Osteoblast (primary cell): ENCODE measurements around the gene CENPB. TPM values are rescaled to one million over a fixed set of nuclear protein-coding genes. Genes with fewer than 3 reads are reported as not detected.

ENCODE experiments used
- DNase-seq: peaks from one replicate; pipeline ENCODE4 v3.0.0; 2011; ENCODE audit warnings: low spot score, mixed read lengths; ENCODE audit not compliant: insufficient read length; ENCODE audit errors: missing footprints
- H2AFZ ChIP-seq: 2 replicates; pipeline ENCODE4 v1.6.0; 2011; ENCODE audit warnings: mild to moderate bottlenecking, low read length
- H3K27ac ChIP-seq: 2 replicates; pipeline ENCODE4 v1.5.1; 2011; ENCODE audit warnings: mild to moderate bottlenecking, low read depth, low read length, moderate library complexity
- H3K27me3 ChIP-seq: 2 replicates; pipeline ENCODE4 v1.6.0; 2012; ENCODE audit warnings: mild to moderate bottlenecking, control low read depth, inconsistent platforms, low read length, moderate library complexity; ENCODE audit not compliant: insufficient read depth
- H3K36me3 ChIP-seq: 2 replicates; pipeline ENCODE4 v1.5.1; 2011; ENCODE audit warnings: mild to moderate bottlenecking, low read length, control low read depth, moderate library complexity; ENCODE audit not compliant: insufficient read depth
- H3K4me1 ChIP-seq: 2 replicates; pipeline ENCODE4 v1.5.1; 2011; ENCODE audit warnings: mild to moderate bottlenecking, low read length, control low read depth, moderate library complexity; ENCODE audit not compliant: insufficient read depth
- H3K4me2 ChIP-seq: 2 replicates; pipeline ENCODE4 v1.6.0; 2011; ENCODE audit warnings: mild to moderate bottlenecking, low read length; ENCODE audit not compliant: insufficient read depth
- H3K4me3 ChIP-seq: fragments of 200-600 bp; sonication (generic); 3 replicates; pipeline ENCODE4 v1.5.1; 2012; ENCODE audit warnings: mild to moderate bottlenecking, low read length, inconsistent platforms; ENCODE audit not compliant: insufficient read depth
- H3K79me2 ChIP-seq: 2 replicates; pipeline ENCODE4 v1.6.0; 2012; ENCODE audit warnings: mild to moderate bottlenecking, low read length, control low read depth, inconsistent platforms; ENCODE audit not compliant: insufficient read depth
- H3K9me3 ChIP-seq: 2 replicates; pipeline ENCODE4 v1.5.1; 2011; ENCODE audit warnings: low read depth, low read length, control low read depth
- H4K20me1 ChIP-seq: 2 replicates; pipeline ENCODE4 v1.6.0; 2012; ENCODE audit warnings: mild to moderate bottlenecking, low read length, control low read depth; ENCODE audit not compliant: insufficient read depth
- total RNA-seq: library from RNA; depleted of rRNA; stranded (reverse); fragments of >200 nt; gene quantifications from 2 replicates; pipeline ENCODE4 v1.2.3, GENCODE V29; 2012
- TF ChIP-seq, protein P1 (sequence below): IDR thresholded peaks from 2 replicates; pipeline ENCODE4 v1.5.1; 2011; ENCODE audit warnings: mild to moderate bottlenecking, low read depth, low read length, moderate library complexity; ENCODE audit errors: extremely low read depth

CENPB gene
- total RNA-seq, 1 donor, result 95.5 TPM

DNA sequence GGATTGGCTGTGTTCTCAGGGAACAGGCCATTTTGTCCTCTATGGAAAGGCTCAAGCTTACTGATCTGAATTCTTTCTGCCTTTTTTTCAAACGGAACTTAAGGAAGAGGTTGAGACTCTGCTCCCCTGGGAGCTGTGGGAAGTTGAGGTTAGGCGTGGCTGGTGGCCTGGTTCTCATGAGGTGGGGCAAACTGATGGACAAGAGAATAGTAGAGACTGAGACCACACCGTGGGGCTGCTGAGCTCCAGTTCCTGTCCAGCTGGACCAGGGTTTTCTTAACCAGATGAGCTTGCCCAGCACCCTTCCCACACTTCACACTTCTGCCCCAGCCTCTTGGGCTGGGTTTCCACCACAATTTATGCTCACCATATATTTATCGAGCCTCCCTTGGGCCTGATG is 39.9 kb upstream of the CENPB start:
- Histone ChIP-seq H3K4me3 (no peak overlapping the region), H4K20me1 (peaks cover 3% of the 10 kb centered on the region), H3K9me3 (no peaks in the 10 kb centered on the region), H3K27ac (no peak overlapping the region), H3K36me3 (peaks cover 34% of the 10 kb centered on the region), H3K4me2 (no peak overlapping the region), H3K79me2 (peaks cover 10% of the 10 kb centered on the region), H3K27me3 (no peaks in the 10 kb centered on the region), H3K4me1 (peaks cover 3% of the 10 kb centered on the region), H2AFZ (no peak overlapping the region)
- no peak for DNase-seq
- TF ChIP-seq, protein P1, sequence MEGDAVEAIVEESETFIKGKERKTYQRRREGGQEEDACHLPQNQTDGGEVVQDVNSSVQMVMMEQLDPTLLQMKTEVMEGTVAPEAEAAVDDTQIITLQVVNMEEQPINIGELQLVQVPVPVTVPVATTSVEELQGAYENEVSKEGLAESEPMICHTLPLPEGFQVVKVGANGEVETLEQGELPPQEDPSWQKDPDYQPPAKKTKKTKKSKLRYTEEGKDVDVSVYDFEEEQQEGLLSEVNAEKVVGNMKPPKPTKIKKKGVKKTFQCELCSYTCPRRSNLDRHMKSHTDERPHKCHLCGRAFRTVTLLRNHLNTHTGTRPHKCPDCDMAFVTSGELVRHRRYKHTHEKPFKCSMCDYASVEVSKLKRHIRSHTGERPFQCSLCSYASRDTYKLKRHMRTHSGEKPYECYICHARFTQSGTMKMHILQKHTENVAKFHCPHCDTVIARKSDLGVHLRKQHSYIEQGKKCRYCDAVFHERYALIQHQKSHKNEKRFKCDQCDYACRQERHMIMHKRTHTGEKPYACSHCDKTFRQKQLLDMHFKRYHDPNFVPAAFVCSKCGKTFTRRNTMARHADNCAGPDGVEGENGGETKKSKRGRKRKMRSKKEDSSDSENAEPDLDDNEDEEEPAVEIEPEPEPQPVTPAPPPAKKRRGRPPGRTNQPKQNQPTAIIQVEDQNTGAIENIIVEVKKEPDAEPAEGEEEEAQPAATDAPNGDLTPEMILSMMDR, result no peak

DNA sequence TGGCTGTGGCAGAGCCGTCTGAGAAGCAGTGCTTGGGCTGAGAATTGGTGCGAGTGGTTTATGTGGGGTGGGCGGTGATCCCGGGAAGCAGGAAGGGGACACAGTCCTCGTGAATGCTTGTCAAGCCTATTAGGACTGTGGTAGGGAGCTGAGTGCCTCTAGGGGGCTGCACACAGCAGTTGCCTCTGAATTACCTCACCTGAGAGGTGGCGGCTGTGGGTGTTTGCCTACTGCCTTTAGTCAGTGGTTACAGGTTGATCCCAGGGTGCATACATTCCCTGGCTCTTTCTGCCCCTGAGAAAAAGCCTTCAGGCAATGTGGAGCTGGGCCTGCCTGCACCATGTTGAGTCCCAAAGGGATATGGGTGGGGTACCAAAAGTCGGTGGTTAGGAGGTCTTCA is 39.0 kb upstream of the CENPB start:
- Histone ChIP-seq H3K4me3 (no peak overlapping the region), H3K36me3 (peaks cover 34% of the 10 kb centered on the region), H3K27ac (no peak overlapping the region), H4K20me1 (peaks cover 3% of the 10 kb centered on the region), H2AFZ (no peak overlapping the region), H3K27me3 (no peaks in the 10 kb centered on the region), H3K4me2 (no peak overlapping the region), H3K4me1 (peaks cover 7% of the 10 kb centered on the region), H3K79me2 (peaks cover 17% of the 10 kb centered on the region), H3K9me3 (no peaks in the 10 kb centered on the region)
- TF ChIP-seq, protein P1, result no peak
- DNase-seq, result no peak

DNA sequence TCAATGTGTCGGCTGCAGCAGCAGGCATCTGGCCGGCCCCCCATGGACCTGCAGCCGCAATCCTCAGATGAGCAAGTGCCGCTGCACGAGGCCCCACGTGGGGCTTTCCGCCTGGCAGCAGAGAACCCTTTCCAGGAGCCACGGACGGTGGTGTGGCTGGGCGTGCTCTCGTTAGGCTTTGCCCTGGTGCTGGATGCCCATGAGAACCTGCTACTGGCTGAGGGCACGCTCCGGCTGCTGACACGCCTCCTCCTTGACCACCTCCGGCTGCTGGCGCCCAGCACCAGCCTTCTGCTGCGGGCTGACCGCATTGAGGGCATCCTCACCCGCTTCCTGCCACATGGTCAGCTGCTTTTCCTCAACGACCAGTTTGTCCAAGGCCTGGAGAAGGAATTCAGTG is 37.3 kb upstream of the CENPB start:
- Histone ChIP-seq H3K36me3 (peaks cover 34% of the 10 kb centered on the region), H4K20me1 (peaks cover 3% of the 10 kb centered on the region), H3K79me2 (peaks cover 17% of the 10 kb centered on the region), H3K9me3 (no peaks in the 10 kb centered on the region), H3K4me2 (no peak overlapping the region), H3K27me3 (no peaks in the 10 kb centered on the region), H3K4me3 (no peak overlapping the region), H3K27ac (no peak overlapping the region), H2AFZ (no peak overlapping the region), H3K4me1 (peaks cover 12% of the 10 kb centered on the region)
- DNase-seq, result no peak
- TF ChIP-seq, protein P1, result no peak

DNA sequence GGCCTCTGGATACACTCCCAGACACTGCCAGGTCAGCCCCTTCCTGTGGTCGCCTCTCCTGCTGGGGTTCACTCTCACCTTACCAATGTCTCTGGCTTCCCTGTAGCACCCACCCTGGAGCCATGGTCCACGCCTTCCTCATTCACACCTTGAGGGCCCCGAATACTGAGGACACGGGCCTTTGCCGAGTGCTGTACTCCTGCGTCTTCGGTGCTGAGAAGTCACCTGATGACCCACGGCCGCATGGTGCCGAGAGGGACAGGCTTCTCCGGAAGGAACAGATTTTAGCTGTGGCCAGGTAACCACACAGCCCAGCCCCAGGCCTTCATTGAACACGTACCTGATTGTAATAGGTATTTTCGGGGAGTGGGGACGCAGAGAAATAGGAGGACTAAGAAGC is 35.5 kb upstream of the CENPB start:
- no peak overlapping the region for H3K4me2 ChIP-seq
- no peak for DNase-seq
- no peaks in the 10 kb centered on the region for H3K27me3 ChIP-seq
- H3K79me2 ChIP-seq, result peaks cover 17% of the 10 kb centered on the region
- H2AFZ ChIP-seq, result no peak overlapping the region
- no peaks in the 10 kb centered on the region for H3K9me3 ChIP-seq
- peaks cover 34% of the 10 kb centered on the region for H3K36me3 ChIP-seq
- peaks cover 18% of the 10 kb centered on the region for H3K4me1 ChIP-seq
- peaks cover 3% of the 10 kb centered on the region for H4K20me1 ChIP-seq
- H3K4me3 ChIP-seq, result no peak overlapping the region
- TF ChIP-seq, protein P1, result no peak
- H3K27ac ChIP-seq, result peak overlapping the region; percentile 100
